GM21526 (cell line): Measurements from ENCODE around the gene CFAP47.
"Not testable (repeated sequence)": the region's sequence is repeated elsewhere in the genome, so short reads cannot be mapped to it uniquely, and the experiment has no call there.

Experiments
- ATAC-seq: cut with Tn5 transposase; IDR thresholded peaks from one replicate; pipeline ENCODE4 v1.9.1; 2021; ENCODE audit warnings: moderate library complexity; ENCODE audit not compliant: unreplicated experiment, low FRiP score

Gene CFAP47, protein sequence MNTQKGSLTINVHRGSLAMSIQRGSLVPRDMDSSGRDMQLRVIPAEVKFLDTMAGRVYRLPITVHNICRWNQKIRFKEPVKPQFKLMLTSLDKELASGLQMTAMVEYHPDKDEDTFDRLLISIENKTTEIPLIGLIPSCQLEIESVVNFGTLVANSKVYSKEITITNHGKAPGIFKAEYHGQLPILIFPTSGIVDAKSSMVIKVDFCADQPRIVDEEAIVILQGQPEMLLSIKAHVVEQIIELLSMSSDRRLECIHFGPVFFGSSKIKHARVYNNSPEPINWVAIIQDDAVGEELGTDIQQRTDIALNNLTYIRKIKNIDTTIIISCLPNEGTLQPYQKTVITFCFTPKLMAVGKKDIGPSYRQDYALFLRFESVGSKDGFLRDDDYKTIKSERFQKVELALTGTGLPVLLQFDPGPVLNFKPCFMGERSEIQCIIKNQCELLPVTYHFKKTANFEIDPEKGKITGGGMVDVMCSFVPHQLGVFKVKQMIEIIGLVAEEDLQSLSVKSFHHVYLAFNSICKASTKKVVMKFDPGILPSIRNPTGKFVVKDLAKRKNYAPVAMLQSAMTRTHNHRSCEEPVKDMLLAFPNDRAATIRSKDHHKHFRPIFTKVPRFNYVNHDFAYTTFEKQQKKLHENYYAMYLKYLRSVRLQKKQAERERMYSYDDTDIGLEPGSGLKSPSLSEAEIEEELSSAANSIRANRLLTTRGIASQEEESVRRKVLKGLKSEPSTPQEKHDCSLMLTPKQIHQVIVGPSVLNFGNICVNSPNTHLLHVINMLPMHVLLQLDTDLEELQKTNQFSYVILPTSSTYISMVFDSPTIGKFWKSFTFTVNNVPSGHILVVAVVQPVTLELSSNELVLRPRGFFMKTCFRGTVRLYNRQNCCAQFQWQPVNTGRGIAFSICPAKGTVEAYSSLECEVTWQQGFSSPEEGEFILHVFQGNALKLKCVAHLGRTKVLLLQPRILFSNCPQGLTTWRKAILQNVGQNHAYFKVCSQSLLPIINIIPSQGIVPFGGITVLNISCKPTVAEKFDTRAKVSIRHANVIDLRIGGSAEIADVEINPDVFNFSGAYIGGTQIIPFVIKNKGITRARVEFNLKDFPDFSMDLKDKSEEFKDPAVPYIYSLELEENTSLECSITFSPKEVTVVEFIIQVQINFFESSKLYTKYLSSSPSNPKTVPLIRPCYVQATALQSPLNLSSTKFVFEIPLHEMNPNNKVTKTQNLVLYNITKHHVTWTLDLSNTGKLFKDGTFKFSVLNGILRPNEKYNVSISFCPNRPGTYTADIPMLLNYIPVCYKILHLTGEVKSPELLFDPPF (N-terminal part only)

DNA sequence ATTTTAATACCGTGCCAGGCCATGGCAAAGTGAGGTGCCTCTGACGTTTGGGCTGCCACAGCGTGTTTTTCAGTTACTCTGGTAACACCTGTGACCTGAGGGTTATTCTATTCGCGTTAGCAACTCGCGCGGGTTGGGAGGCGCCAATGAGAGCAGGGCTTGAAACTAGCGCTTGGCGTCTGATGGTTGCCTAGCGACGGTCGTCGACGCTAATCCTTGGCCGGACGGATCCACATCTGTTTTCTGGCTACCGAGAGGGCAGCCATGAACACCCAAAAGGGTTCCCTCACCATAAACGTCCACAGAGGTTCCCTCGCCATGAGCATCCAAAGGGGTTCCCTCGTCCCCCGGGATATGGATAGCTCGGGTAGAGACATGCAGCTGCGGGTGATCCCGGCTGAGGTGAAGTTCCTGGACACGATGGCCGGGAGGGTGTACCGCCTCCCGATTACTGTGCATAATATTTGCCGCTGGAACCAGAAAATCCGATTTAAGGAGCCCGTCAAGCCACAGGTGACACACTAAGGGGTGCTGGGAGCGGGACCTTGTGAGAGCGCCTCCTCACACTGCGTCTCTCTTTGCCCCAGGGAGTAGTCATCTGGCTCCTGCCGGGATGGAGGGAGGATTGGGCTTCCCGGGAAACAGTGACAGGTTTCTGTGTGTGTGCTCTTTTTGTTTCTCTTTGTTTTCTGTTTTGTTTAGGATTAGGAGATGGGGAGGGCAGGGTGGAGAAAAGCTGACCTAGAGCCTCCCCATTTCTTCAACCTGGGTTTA is at the start of gene CFAP47:
CFAP47 (plus strand) TSS at position 199 of the 774 bp plus-strand sequence; CDS start at position 265, 66 bp downstream.
- ATAC-seq = no peak

- ATAC-seq = no peak
Measured at GRCh38 chrX:35880601-35881000, 38.9 kb upstream of the CFAP47 start.

DNA sequence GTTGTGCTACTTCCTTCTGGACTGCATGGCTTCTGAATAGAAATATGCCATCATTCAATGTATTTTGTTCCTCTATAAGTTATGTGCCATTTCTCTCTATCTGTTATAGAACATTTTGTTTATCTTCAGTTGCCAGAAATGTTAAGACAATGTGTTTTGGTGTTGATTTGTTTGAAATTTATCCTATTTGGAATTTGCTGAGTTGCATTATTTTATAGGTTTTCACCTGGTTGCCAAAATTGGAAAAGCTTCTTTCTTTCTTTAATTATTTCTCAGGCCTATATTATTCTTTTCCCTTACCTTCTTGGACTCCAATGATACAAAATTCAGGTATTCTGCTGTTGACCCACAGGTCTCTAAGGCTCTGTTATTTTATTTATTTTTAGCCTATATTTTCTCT is 33.4 kb upstream of the CFAP47 start:
- no peak for ATAC-seq

GRCh38 chrX:35890699-35891098 is 28.8 kb upstream of the CFAP47 start:
- ATAC-seq = no peak

GRCh38 chrX:35986816-35987215 is 67.3 kb downstream of the CFAP47 start:
- ATAC-seq = not testable (repeated sequence)

DNA sequence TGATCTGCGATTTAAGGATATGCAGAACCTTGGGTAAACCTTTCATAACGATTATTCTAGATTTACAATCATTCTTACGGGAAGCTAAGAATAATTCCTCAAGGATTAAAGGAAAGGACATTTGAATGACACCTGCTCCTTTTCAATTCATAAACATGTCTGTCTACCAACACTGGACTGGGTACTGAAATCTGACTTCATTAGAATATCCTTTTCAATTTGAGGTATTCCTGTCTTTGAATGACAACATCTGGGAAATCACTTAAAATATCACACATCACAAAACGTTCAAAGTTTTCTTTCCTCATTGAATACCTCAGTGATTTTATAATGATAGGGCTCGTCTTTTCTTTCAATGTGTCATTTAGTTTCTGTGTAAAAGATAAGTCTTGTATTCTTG is 87.7 kb downstream of the CFAP47 start:
- ATAC-seq = no peak

- no peak for ATAC-seq
Measured at GRCh38 chrX:36019125-36019524, 99.6 kb downstream of the CFAP47 start.

- no peak for ATAC-seq
Measured at GRCh38 chrX:36035550-36035949, 116.0 kb downstream of the CFAP47 start.

DNA sequence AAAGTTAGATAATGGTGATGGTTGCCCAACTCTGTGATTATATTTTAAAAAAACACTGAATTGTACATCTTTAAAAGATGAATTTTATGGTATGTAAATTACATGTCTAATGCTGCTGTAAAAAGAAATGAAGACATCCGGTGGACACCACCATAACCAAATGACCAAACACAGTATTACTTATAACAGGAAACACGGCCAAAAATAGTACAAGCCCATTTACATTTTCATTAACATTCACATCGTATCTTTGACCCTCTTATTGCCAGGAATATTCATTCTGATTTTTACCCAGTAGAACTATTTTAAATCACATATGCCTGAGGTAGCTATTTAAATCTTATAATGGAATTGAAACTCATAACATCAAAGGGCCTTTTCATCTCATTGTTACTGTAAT is 143.2 kb downstream of the CFAP47 start:
- no peak for ATAC-seq

GRCh38 chrX:36071061-36071460 is 151.5 kb downstream of the CFAP47 start:
- no peak for ATAC-seq

GRCh38 chrX:36075009-36075408 is 155.5 kb downstream of the CFAP47 start:
- not testable (repeated sequence) for ATAC-seq

DNA sequence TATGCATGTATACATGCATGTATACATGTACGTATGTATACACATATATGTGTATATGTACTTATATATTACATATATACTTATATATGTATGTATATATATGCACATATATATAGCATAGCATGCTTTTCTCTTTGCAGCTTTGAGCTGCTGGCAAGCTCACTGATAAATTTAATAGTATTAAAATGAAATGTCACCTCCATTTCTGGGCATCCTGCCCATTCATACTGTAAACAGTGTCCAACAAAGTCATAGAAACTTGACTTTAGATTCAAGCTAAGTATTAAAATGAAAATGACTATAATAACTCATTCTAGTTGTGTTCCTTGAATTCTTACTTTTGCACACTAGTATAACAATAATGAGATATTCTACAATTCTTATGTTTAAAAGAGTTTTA is 163.7 kb downstream of the CFAP47 start:
- no peak for ATAC-seq

DNA sequence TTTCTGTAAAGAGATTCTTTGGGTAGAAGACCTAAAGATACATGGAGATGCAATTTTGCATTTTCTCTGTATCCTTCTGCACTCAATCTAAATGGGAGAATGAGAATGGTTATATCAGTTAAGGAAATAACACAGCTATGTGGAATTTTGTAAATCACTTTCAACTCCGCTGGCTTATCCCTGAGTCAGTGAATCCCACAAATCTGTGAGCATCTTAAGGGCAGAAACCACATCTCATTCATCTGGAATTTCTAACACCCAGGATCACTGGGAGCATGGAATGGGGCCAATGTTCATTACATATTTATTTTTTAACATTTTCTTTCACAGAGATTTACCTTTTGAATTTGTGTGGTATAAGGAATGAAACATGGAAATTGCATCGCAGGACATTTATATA is 167.8 kb downstream of the CFAP47 start:
- no peak for ATAC-seq

DNA sequence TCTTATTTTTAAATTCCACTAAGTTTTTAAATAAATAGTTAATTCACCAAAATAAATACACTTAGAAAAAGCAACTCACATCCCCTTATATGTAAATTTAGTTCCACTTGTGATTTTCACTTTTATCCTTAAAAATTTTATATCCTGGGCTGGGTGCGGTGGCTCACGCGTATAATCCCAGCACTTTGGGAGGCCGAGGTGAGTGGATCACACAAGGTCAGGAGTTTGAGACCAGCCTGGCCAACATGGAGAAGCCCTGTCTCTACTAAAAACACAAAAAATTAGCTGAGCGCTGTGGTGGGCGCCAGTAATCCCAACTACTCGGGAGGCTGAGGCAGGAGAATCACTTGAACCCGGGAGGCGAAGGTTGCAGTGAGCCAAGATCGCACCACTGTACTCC is 169.4 kb downstream of the CFAP47 start:
- ATAC-seq = not testable (repeated sequence)

DNA sequence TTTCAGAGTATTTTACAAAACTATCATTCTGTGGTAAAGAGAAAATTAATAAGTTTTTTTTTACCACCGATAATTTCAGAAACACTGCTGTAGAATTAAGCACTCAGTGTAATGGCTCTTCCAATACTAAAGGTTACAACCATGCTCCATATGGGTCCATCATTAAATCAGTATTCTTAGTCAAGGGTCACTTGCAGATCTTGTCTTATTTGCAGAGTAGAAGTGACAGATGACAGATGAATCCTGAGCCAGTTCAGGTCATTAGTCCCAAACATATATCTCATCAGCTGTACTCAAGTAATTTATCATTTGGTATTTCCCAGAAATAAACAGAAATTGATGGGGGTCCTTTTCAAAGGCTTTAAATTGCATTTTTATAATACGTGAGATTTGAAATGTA is 182.9 kb downstream of the CFAP47 start:
- ATAC-seq = no peak

DNA sequence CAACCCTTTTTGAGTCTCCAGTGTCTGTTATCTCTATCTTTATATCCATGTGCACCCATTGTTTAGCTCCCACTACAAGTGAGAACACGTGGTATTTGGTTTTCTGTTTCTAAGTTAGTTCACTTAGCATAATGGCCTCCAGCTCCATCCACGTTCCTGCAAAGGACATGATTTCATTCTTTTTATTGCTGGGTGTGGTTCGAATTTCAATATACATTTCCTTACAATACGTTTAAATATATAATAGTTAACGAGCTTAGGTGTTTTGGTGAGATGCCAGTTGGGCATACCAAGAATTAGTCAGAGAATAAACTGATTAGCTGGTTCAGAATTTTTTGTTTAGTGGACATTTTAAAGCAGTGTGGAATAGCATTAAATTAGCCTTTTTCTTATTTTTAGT is 196.7 kb downstream of the CFAP47 start:
- ATAC-seq = no peak

DNA sequence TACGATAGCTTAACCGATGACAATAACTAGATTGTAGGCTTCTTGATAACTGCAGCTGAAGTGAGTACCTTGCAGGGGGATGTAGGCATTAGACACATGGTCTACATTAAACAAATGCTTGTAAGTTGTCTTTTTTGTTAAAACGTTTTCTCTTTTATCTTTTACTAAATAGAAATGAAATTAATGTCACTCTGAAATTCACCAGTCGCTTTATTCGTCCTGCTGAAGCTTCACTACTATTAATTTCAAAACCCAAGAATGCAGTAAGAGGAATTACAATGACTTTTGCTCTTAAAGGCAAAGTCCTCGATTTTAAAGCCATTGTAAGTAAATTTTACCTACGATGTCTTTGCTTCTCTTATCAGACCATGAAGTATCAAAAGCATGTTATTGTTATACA is 239.7 kb downstream of the CFAP47 start:
- no peak for ATAC-seq

GRCh38 chrX:36160081-36160480 is 240.5 kb downstream of the CFAP47 start:
- no peak for ATAC-seq

DNA sequence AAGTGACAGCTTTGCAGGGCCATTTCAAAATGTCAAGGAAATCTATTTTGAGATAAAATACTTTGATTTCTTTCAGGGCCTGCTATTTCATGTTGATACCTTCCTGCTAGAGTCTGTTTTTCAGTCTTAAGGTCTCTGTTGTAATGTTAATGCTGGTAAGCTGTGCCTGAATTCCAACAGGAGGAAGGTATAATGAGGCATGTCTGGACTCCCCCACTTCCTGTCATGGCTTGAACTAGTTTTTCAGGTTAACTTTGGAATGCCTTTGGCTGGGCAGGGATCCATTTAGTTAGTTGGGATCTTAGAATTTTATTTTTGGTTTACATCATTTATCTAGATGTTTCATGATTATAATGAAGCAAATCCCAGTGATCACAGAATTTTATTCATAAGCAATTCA is 279.0 kb downstream of the CFAP47 start:
- no peak for ATAC-seq

DNA sequence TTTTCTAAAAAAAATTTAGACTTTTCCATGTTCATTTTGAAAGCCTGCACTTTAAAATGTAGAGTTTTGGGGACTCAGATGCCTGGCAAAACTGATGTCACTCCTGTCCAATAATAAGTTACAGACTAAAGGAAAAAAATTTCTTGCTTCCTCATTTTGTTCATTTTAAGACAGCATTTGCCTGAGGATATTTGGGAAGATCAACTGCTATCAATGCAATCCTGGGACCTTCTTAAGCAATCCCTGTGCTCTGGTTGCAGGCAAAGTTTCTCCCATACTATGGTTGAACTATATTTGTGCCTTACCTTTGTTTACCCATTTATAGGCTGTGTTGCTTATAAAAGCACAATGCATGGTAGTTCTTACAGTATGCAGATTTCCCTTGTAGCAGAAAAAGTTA is 280.4 kb downstream of the CFAP47 start:
- ATAC-seq = no peak
